ENCODE data around the gene JUP.

- TF ChIP-seq SP1 (IDR thresholded peaks at IDR 0.05), result no peak
- TF ChIP-seq CTBP1 (IDR thresholded peaks at IDR 0.05; ENCODE audit: borderline replicate concordance), result no peak
- TF ChIP-seq SUZ12 (IDR thresholded peaks at IDR 0.05), result no peak
- TF ChIP-seq HDGF (IDR thresholded peaks at IDR 0.05; ENCODE audit: borderline replicate concordance), result no peak
Observed at GRCh38 chr17:41818024-41818423, 31.5 kb upstream of the JUP start.
